Stimulated activated naive CD4-positive, alpha-beta T cell treated with Interleukin-2 at 50 U/mL for 16 hours (primary cell): ENCODE measurements around the gene UBTF.

Source experiments
- DNase-seq: peaks from one replicate; lab custom pipeline; 2025; lab: John Stamatoyannopoulos, UW

UBTF gene

GRCh38 chr17:44219616-44220212 is at the start of gene UBTF:
Gene UBTF, minus strand, starts transcription at chr17:44219675. Its CDS starts 1,446 bp downstream, at chr17:44218229.
- peak; percentile 63 for DNase-seq

GRCh38 chr17:44268709-44269534 is 49.4 kb upstream of the UBTF start:
- no peak for DNase-seq

- DNase-seq = no peak
These were observed 48.5 kb upstream of the UBTF start, which contains the start of gene SLC4A1 for GRCh38 chr17:44267818-44268490. Gene SLC4A1, minus strand, starts transcription at chr17:44268135. Its CDS starts 5,269 bp downstream, at chr17:44262866.

- no peak for DNase-seq
These were observed 47.6 kb upstream of the UBTF start for GRCh38 chr17:44267165-44267455.

GRCh38 chr17:44266402-44267164 is 47.1 kb upstream of the UBTF start:
- DNase-seq = no peak

GRCh38 chr17:44263345-44263902 is 43.9 kb upstream of the UBTF start:
- no peak for DNase-seq

- DNase-seq = no peak
These were observed 43.3 kb upstream of the UBTF start for GRCh38 chr17:44262654-44263225.

GRCh38 chr17:44260296-44260695 is 40.8 kb upstream of the UBTF start:
- no peak for DNase-seq

- DNase-seq = no peak
These were observed 39.4 kb upstream of the UBTF start for GRCh38 chr17:44258811-44259351.

- DNase-seq = no peak
These were observed 38.6 kb upstream of the UBTF start for GRCh38 chr17:44257815-44258760.

- DNase-seq = no peak
These were observed 37.2 kb upstream of the UBTF start for GRCh38 chr17:44256671-44257070.

- no peak for DNase-seq
These were observed 36.4 kb upstream of the UBTF start for GRCh38 chr17:44255915-44256314.

- DNase-seq = no peak
These were observed 35.1 kb upstream of the UBTF start for GRCh38 chr17:44254361-44255095.

GRCh38 chr17:44253006-44253405 is 33.5 kb upstream of the UBTF start:
- no peak for DNase-seq

- DNase-seq = no peak
These were observed 31.6 kb upstream of the UBTF start for GRCh38 chr17:44251062-44251461.

- no peak for DNase-seq
These were observed 30.2 kb upstream of the UBTF start for GRCh38 chr17:44249501-44250246.

- no peak for DNase-seq
These were observed 28.6 kb upstream of the UBTF start for GRCh38 chr17:44247876-44248736.

- no peak for DNase-seq
These were observed 28.0 kb upstream of the UBTF start for GRCh38 chr17:44247440-44247841.
